ENCODE results near the gene SP6. TPM values are rescaled to one million over a fixed set of nuclear protein-coding genes. Genes with fewer than 3 reads are reported as not detected.

Gene SP6
- total and polyA plus RNA-seq, 2 of the 8 experiments (the other 6 are each of a cell fraction or from before 2014, with no cell fraction given): 1.2 to 1.5 TPM

DNA sequence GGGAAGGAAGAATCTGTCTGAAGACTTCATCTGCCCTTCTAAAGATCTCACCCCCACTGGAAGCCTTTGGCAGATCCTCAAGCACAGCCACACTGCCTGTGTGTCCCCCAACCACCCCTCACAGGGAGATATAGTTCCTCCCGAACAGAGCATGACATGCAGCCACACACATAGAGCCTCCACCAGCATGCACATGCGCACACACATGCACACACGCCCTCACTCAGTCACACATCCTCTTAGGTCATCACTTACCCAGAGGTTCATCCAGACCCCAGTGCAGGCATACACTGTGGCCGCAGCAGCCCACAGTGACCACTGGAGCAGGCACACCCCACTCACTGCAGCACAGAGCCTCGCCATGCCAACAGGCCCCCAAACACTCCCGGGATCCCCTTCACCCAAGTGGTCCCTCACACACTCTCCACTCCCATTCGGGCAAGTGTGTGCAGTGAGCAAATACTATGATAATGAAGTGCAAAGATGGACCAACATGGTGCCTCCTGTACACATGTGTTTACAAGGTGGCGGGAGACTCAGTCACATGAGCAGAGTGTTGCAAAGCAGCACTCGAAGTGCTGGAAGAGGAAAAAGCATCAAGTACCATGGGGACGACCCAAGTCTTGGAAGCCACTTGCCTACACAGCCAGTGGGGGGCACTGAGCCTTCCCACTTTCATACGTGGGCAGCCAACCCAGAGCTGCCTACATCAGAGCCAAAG is 17.0 kb upstream of the SP6 start:
- ChIA-PET POLR2A (ENCODE audit: partially characterized antibody) (interaction anchor here (1.2 to 1.6 kb wide), 2 partner anchors 16 to 17 kb away, joined by 4 to 5 read pairs; partner anchors contain the start of gene SP6), CTCF (ENCODE audit: partially characterized antibody) (interaction anchor here (1.6 to 10.7 kb wide), 3 partner anchors 16 to 25 kb away, joined by 4 to 257 read pairs (median 26); partner anchors contain the start of genes SCRN2 and SP6)
- H3K36me3 ChIP-seq (ENCODE audit: control insufficient read depth in 2 of 4, insufficient read depth in 4 of 4, low read length in 3 of 4): no peaks in the 10 kb centered on the region
- H3K79me2 ChIP-seq (ENCODE audit: control insufficient read depth in 1 of 2, insufficient read depth in 2 of 2, low read length in 2 of 2): no peaks in the 10 kb centered on the region
- H3K56ac ChIP-seq (replicated peaks; ENCODE audit: insufficient read length, low read depth, low read length): no peak overlapping the region
- FAIRE-seq (no peak), DNase-seq (ENCODE audit: low read depth in 1 of 2, low spot score in 2 of 2) (no peak)
- 85% methylated on average over 11 of the region's 11 CpGs; no CpG with 5 or more reads in 1 of the 2 experiments for WGBS, 2 experiments (ENCODE audit: extremely low coverage in 1 of 2, insufficient coverage in 1 of 2, insufficient read length in 1 of 2, insufficient replicate concordance in 2 of 2, low coverage in 1 of 2, low lambda C conversion rate in 2 of 2, missing lambda C conversion rate in 1 of 2)
- no peak overlapping the region for H3K4ac ChIP-seq (replicated peaks; ENCODE audit: insufficient read length, low read depth, low read length)
- H3K23me2 ChIP-seq (ENCODE audit: low read depth, low read length): peaks cover 4% of the 10 kb centered on the region; the same call in 1 of the 2 replicates
- peaks cover 11 to 18% (median 13%) of the 10 kb centered on the region in 4 experiments for H3K4me1 ChIP-seq (replicated peaks in 1 of 4; ENCODE audit: control insufficient read depth in 3 of 4, insufficient read depth in 4 of 4, low read length in 3 of 4)
- no peak overlapping the region for H2BK120ac ChIP-seq (replicated peaks; ENCODE audit: low read depth, low read length)
- H4K5ac ChIP-seq (ENCODE audit: insufficient read length, low read depth, low read length): no peak overlapping the region
- no peaks in the 10 kb centered on the region for H4K20me1 ChIP-seq (replicated peaks in 1 of 2; ENCODE audit: control insufficient read depth in 1 of 2, insufficient read depth in 2 of 2, low read length in 2 of 2)
- peak overlapping the region; percentile 2; the same call in 1 of the 2 replicates for H2BK12ac ChIP-seq (ENCODE audit: low read depth, low read length)
- no peak overlapping the region for H3K9ac ChIP-seq (replicated peaks in 1 of 4; ENCODE audit: extremely low read depth in 1 of 4, low read depth in 3 of 4, low read length in 3 of 4)
- no peak overlapping the region for H2AFZ ChIP-seq (ENCODE audit: low read length)
- no peak overlapping the region for H3K4me3 ChIP-seq (ENCODE audit: extremely low read depth in 1 of 4, insufficient read depth in 2 of 4, low read depth in 3 of 4, low read length in 4 of 4)
- H3K9me3 ChIP-seq (ENCODE audit: insufficient read depth in 2 of 2, low read depth in 1 of 2, low read length in 1 of 2): no peaks in the 10 kb centered on the region
- H2BK20ac ChIP-seq (ENCODE audit: low read length): no peak overlapping the region
- no peak overlapping the region for H3K14ac ChIP-seq (ENCODE audit: insufficient read length)
- H2BK5ac ChIP-seq (ENCODE audit: low read depth, low read length): no peak overlapping the region
- H2AK5ac ChIP-seq (ENCODE audit: low read depth, low read length): 0 out of 2 replicates have a peak overlapping the region, but pooled peaks have one; percentile 72
- H4K8ac ChIP-seq (ENCODE audit: extremely low read depth, insufficient read depth, low read length): no peak overlapping the region
- H3K18ac ChIP-seq (ENCODE audit: extremely low read depth, low read length): no peak overlapping the region
- H3K4me2 ChIP-seq (ENCODE audit: insufficient read depth in 1 of 2, low read depth in 2 of 2, low read length in 2 of 2): no peak overlapping the region
- H2BK15ac ChIP-seq (ENCODE audit: low read length): peak overlapping the region; percentile 83
- no peaks in the 10 kb centered on the region for H3K79me1 ChIP-seq (ENCODE audit: low read depth, low read length)
- no peak overlapping the region for H4K91ac ChIP-seq (replicated peaks; ENCODE audit: insufficient read length, low read length)
- H3K27ac ChIP-seq (ENCODE audit: low read depth, low read length): no peak overlapping the region
- H3K27me3 ChIP-seq (replicated peaks in 1 of 4; ENCODE audit: control insufficient read depth in 3 of 4, extremely low read depth in 1 of 4, insufficient read depth in 3 of 4, low read length in 3 of 4): peaks cover 3 to 21% (median 16%) of the 10 kb centered on the region in 4 experiments; a peak in 5 of 7 replicates
- no peak overlapping the region for H3K23ac ChIP-seq (ENCODE audit: insufficient read length)
- TF ChIP-seq CHD2 (IDR thresholded peaks at IDR 0.05; ENCODE audit: low read length) (no peak), HDAC2 (IDR thresholded peaks at IDR 0.05; ENCODE audit: borderline replicate concordance in 1 of 2, low read depth in 2 of 2, low read length in 2 of 2) (no peak), POLR2AphosphoS5 (IDR thresholded peaks at IDR 0.05; ENCODE audit: low read depth, low read length) (no peak), SUZ12 (IDR thresholded peaks at IDR 0.05; ENCODE audit: low read length) (no peak), ASH2L (IDR thresholded peaks at IDR 0.05; ENCODE audit: low read length) (no peak), KDM1A (IDR thresholded peaks at IDR 0.05; ENCODE audit: borderline replicate concordance, low read length) (no peak), EZH2 (IDR thresholded peaks at IDR 0.05; ENCODE audit: low read depth, low read length, severe bottlenecking) (no peak), TEAD4 (IDR thresholded peaks at IDR 0.05; ENCODE audit: low read depth, low read length) (no peak), YY1 (IDR thresholded peaks at IDR 0.05; ENCODE audit: low read depth, low read length) (no peak), CHD1 (IDR thresholded peaks at IDR 0.05; ENCODE audit: low read depth, low read length) (no peak)
- TF ChIP-seq, protein P1, sequence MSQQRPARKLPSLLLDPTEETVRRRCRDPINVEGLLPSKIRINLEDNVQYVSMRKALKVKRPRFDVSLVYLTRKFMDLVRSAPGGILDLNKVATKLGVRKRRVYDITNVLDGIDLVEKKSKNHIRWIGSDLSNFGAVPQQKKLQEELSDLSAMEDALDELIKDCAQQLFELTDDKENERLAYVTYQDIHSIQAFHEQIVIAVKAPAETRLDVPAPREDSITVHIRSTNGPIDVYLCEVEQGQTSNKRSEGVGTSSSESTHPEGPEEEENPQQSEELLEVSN (IDR thresholded peaks at IDR 0.05): peak; percentile 86

All from H1 (cell line).